HL-60 (cell line): ENCODE data around the gene FAM186B.

Experiments
- TF ChIP-seq, protein P1 (sequence below): IDR thresholded peaks from one replicate; pipeline ENCODE4 v1.5.1; 2011; ENCODE audit warnings: low read length, control low read depth, inconsistent platforms; ENCODE audit not compliant: insufficient read depth
- TF ChIP-seq, protein P2 (sequence below): IDR thresholded peaks from 2 replicates; pipeline ENCODE4 v1.6.1; 2012; ENCODE audit warnings: low read depth; ENCODE audit not compliant: insufficient replicate concordance

- TF ChIP-seq, protein P1, sequence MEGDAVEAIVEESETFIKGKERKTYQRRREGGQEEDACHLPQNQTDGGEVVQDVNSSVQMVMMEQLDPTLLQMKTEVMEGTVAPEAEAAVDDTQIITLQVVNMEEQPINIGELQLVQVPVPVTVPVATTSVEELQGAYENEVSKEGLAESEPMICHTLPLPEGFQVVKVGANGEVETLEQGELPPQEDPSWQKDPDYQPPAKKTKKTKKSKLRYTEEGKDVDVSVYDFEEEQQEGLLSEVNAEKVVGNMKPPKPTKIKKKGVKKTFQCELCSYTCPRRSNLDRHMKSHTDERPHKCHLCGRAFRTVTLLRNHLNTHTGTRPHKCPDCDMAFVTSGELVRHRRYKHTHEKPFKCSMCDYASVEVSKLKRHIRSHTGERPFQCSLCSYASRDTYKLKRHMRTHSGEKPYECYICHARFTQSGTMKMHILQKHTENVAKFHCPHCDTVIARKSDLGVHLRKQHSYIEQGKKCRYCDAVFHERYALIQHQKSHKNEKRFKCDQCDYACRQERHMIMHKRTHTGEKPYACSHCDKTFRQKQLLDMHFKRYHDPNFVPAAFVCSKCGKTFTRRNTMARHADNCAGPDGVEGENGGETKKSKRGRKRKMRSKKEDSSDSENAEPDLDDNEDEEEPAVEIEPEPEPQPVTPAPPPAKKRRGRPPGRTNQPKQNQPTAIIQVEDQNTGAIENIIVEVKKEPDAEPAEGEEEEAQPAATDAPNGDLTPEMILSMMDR: no peak
- TF ChIP-seq, protein P2, sequence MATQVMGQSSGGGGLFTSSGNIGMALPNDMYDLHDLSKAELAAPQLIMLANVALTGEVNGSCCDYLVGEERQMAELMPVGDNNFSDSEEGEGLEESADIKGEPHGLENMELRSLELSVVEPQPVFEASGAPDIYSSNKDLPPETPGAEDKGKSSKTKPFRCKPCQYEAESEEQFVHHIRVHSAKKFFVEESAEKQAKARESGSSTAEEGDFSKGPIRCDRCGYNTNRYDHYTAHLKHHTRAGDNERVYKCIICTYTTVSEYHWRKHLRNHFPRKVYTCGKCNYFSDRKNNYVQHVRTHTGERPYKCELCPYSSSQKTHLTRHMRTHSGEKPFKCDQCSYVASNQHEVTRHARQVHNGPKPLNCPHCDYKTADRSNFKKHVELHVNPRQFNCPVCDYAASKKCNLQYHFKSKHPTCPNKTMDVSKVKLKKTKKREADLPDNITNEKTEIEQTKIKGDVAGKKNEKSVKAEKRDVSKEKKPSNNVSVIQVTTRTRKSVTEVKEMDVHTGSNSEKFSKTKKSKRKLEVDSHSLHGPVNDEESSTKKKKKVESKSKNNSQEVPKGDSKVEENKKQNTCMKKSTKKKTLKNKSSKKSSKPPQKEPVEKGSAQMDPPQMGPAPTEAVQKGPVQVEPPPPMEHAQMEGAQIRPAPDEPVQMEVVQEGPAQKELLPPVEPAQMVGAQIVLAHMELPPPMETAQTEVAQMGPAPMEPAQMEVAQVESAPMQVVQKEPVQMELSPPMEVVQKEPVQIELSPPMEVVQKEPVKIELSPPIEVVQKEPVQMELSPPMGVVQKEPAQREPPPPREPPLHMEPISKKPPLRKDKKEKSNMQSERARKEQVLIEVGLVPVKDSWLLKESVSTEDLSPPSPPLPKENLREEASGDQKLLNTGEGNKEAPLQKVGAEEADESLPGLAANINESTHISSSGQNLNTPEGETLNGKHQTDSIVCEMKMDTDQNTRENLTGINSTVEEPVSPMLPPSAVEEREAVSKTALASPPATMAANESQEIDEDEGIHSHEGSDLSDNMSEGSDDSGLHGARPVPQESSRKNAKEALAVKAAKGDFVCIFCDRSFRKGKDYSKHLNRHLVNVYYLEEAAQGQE: no peak
Measured at GRCh38 chr12:49598527-49598926, 6.9 kb downstream of the FAM186B start.
